H1 (cell line): ENCODE data around the gene OTUD6A. TPM values are rescaled to one million over a fixed set of nuclear protein-coding genes. Genes with fewer than 3 reads are reported as not detected.
A peak's percentile ranks its signal among the peaks of the same experiment; 100 is the strongest.
"Not testable (repeated sequence)": the region's sequence is repeated elsewhere in the genome, so short reads cannot be mapped to it uniquely, and the experiment has no call there.

Experiments used
- CTCF ChIA-PET: fragments of 300-600 bp; sonication (Branson Sonifier 250); formaldehyde crosslinking; loops from one replicate; lab custom pipeline; 2021; ENCODE audit not compliant: partially characterized antibody; lab: Charles Lee
- POLR2A ChIA-PET: fragments of 300-600 bp; sonication (Branson Sonifier 250); formaldehyde crosslinking; loops from one replicate; lab custom pipeline; 2021; ENCODE audit warnings: inconsistent platforms; ENCODE audit not compliant: partially characterized antibody; lab: Charles Lee
- DNase-seq, 2 experiments: peaks; one replicate each; pipeline versions ENCODE4 v3.0.0 to v3.0.0-alpha.2; 2010 to 2022; ENCODE audit warnings: low spot score in 2 of 2, low read depth in 1 of 2, mixed read lengths in 1 of 2
- FAIRE-seq: peaks from 2 replicates; lab custom pipeline; 2011; peaks lifted over from hg19 to GRCh38; lab: Jason Lieb, UNC
- H2AFZ ChIP-seq: 2 replicates; pipeline ENCODE4 v1.8.1; 2012; ENCODE audit warnings: low read length, inconsistent platforms
- H2AK5ac ChIP-seq: 2 replicates; pipeline ENCODE4 v1.6.1; 2013; ENCODE audit warnings: low read depth, low read length
- H2BK120ac ChIP-seq: replicated peaks from 2 replicates; pipeline ENCODE3; 2013; ENCODE audit warnings: low read depth, low read length, inconsistent platforms
- H2BK12ac ChIP-seq: 2 replicates; pipeline ENCODE4 v1.6.1; 2013; ENCODE audit warnings: low read depth, low read length
- H2BK15ac ChIP-seq: 2 replicates; pipeline ENCODE4 v1.6.1; 2013; ENCODE audit warnings: low read length
- H2BK20ac ChIP-seq: 2 replicates; pipeline ENCODE4 v1.6.1; 2013; ENCODE audit warnings: low read length
- H2BK5ac ChIP-seq: 2 replicates; pipeline ENCODE4 v1.6.1; 2013; ENCODE audit warnings: low read depth, low read length
- H3K14ac ChIP-seq: 2 replicates; pipeline ENCODE4 v1.6.1; 2013; ENCODE audit warnings: inconsistent platforms; ENCODE audit not compliant: insufficient read length
- H3K18ac ChIP-seq: 2 replicates; pipeline ENCODE4 v1.6.1; 2013; ENCODE audit warnings: low read length; ENCODE audit errors: extremely low read depth
- H3K23ac ChIP-seq: 2 replicates; pipeline ENCODE4 v1.6.1; 2013; ENCODE audit warnings: inconsistent platforms; ENCODE audit not compliant: insufficient read length
- H3K23me2 ChIP-seq: 2 replicates; pipeline ENCODE4 v1.6.1; 2013; ENCODE audit warnings: low read depth, low read length
- H3K27ac ChIP-seq: 2 replicates; pipeline ENCODE4 v1.6.1; 2011; ENCODE audit warnings: low read depth, low read length, inconsistent platforms
- H3K27me3 ChIP-seq, 4 experiments: replicated peaks in 1 of 4; 1 replicate in 1 of 4; 2 replicates in 3 of 4; pipeline versions ENCODE4 v1.6.1 to v1.8.1; 2011 to 2013; ENCODE audit warnings: low read length in 3 of 4, mild to moderate bottlenecking in 3 of 4, inconsistent platforms in 2 of 4, mixed read lengths in 2 of 4, moderate library complexity in 1 of 4; ENCODE audit not compliant: control insufficient read depth in 3 of 4, insufficient read depth in 3 of 4; ENCODE audit errors: extremely low read depth in 1 of 4
- H3K36me3 ChIP-seq, 4 experiments: 2 replicates each; pipeline versions ENCODE4 v1.6.1 to v1.8.1; 2011 to 2013; ENCODE audit warnings: mild to moderate bottlenecking in 4 of 4, low read length in 3 of 4, moderate library complexity in 2 of 4, control low read depth in 1 of 4, inconsistent platforms in 1 of 4; ENCODE audit not compliant: insufficient read depth in 4 of 4, control insufficient read depth in 2 of 4
- H3K4ac ChIP-seq: replicated peaks from 2 replicates; pipeline ENCODE3; 2013; ENCODE audit warnings: low read length, low read depth, mixed read lengths, inconsistent platforms; ENCODE audit not compliant: insufficient read length
- H3K4me1 ChIP-seq, 4 experiments: replicated peaks in 1 of 4; 1 replicate in 1 of 4; 2 replicates in 3 of 4; pipeline versions ENCODE4 v1.6.1 to v1.8.1; 2011 to 2013; ENCODE audit warnings: low read length in 3 of 4, inconsistent platforms in 2 of 4, mixed read lengths in 1 of 4; ENCODE audit not compliant: insufficient read depth in 4 of 4, control insufficient read depth in 3 of 4
- H3K4me2 ChIP-seq, 2 experiments: 2 replicates each; pipeline versions ENCODE4 v1.6.1 to v1.8.1; 2011 to 2013; ENCODE audit warnings: low read depth in 2 of 2, low read length in 2 of 2, control low read depth in 1 of 2, inconsistent platforms in 1 of 2, mild to moderate bottlenecking in 1 of 2; ENCODE audit not compliant: insufficient read depth in 1 of 2
- H3K4me3 ChIP-seq, 4 experiments: fragments of 200-600, 300-600 bp in 1 of 4; sonication (generic), shearing (Covaris generic), sonication (Bioruptor Twin) in 1 of 4; 2 replicates each; pipeline versions ENCODE4 v1.5.1 to v1.8.1; 2011 to 2016; ENCODE audit warnings: low read length in 4 of 4, low read depth in 3 of 4, control low read depth in 2 of 4, inconsistent platforms in 2 of 4, mild to moderate bottlenecking in 2 of 4, mixed read lengths in 1 of 4, moderate library complexity in 1 of 4; ENCODE audit not compliant: insufficient read depth in 2 of 4; ENCODE audit errors: extremely low read depth in 1 of 4
- H3K56ac ChIP-seq: replicated peaks from 2 replicates; pipeline ENCODE3; 2013; ENCODE audit warnings: low read depth, mild to moderate bottlenecking, mixed read lengths, low read length, inconsistent platforms; ENCODE audit not compliant: insufficient read length
- H3K79me1 ChIP-seq: 2 replicates; pipeline ENCODE4 v1.6.1; 2013; ENCODE audit warnings: low read depth, low read length, control low read depth
- H3K79me2 ChIP-seq, 2 experiments: 2 replicates each; pipeline versions ENCODE4 v1.6.1 to v1.8.1; 2012 to 2013; ENCODE audit warnings: low read length in 2 of 2, mild to moderate bottlenecking in 2 of 2, inconsistent platforms in 1 of 2; ENCODE audit not compliant: insufficient read depth in 2 of 2, control insufficient read depth in 1 of 2
- H3K9ac ChIP-seq, 4 experiments: replicated peaks in 1 of 4; 1 replicate in 1 of 4; 2 replicates in 3 of 4; pipeline versions ENCODE4 v1.6.1 to v1.8.1; 2011 to 2013; ENCODE audit warnings: low read depth in 3 of 4, low read length in 3 of 4, control low read depth in 2 of 4, mild to moderate bottlenecking in 2 of 4, moderate library complexity in 2 of 4, inconsistent platforms in 1 of 4; ENCODE audit errors: extremely low read depth in 1 of 4
- H3K9me3 ChIP-seq, 2 experiments: 2 replicates each; pipeline versions ENCODE4 v1.6.1 to v1.8.1; 2012 to 2013; ENCODE audit warnings: mild to moderate bottlenecking in 2 of 2, moderate library complexity in 2 of 2, control low read depth in 1 of 2, inconsistent platforms in 1 of 2, low read depth in 1 of 2, low read length in 1 of 2, mixed read lengths in 1 of 2; ENCODE audit not compliant: insufficient read depth in 2 of 2
- H4K20me1 ChIP-seq, 2 experiments: replicated peaks in 1 of 2; 2 replicates each; pipeline versions ENCODE3 to v1.8.1; 2011 to 2013; ENCODE audit warnings: inconsistent platforms in 2 of 2, low read length in 2 of 2, mild to moderate bottlenecking in 1 of 2; ENCODE audit not compliant: insufficient read depth in 2 of 2, control insufficient read depth in 1 of 2
- H4K5ac ChIP-seq: 2 replicates; pipeline ENCODE4 v1.6.1; 2013; ENCODE audit warnings: low read length, low read depth, mixed read lengths, inconsistent platforms; ENCODE audit not compliant: insufficient read length
- H4K8ac ChIP-seq: 2 replicates; pipeline ENCODE4 v1.8.0; 2013; ENCODE audit warnings: mild to moderate bottlenecking, moderate library complexity, low read length, inconsistent platforms; ENCODE audit not compliant: insufficient read depth; ENCODE audit errors: extremely low read depth
- H4K91ac ChIP-seq: replicated peaks from 2 replicates; pipeline ENCODE3; 2013; ENCODE audit warnings: low read length, mixed read lengths, inconsistent platforms; ENCODE audit not compliant: insufficient read length
- WGBS, 2 experiments: shearing (Covaris generic) in 1 of 2; methylation state at CpG; one replicate each; pipeline versions ENCODE4 v1.1.6 to v1.1.7; 2013 to 2015; ENCODE audit warnings: low lambda C conversion rate in 2 of 2, mixed read lengths in 2 of 2, inconsistent platforms in 1 of 2, low coverage in 1 of 2, missing lambda C conversion rate in 1 of 2; ENCODE audit not compliant: insufficient replicate concordance in 2 of 2, insufficient coverage in 1 of 2, insufficient read length in 1 of 2; ENCODE audit errors: extremely low coverage in 1 of 2, missing lambda C conversion rate in 1 of 2; 5-methylcytosine and 5-hydroxymethylcytosine counted together
- microRNA-seq, 2 experiments: library from miRNA; unstranded; fragments of <30 nt; microRNA quantifications; one replicate each; pipeline versions ENCODE4 to v1.2.0, GENCODE V29; 2016 to 2020; ENCODE audit warnings: borderline microRNAs expressed in 2 of 2, borderline number of aligned reads in 2 of 2, borderline replicate concordance in 1 of 2
- polyA plus RNA-seq, 7 experiments: library from polyadenylated mRNA; depleted of rRNA in 3 of 7; stranded (reverse) in 5 of 7; unstranded in 2 of 7; fragments of >200 nt in 5 of 7; fragments of 200-250 nt in 2 of 7; gene quantifications; 1 replicate in 5 of 7; 2 replicates in 1 of 7; 4 replicates in 1 of 7; pipeline versions ENCODE4 v1.2.1 to v1.2.3, GENCODE V29; 2011 to 2013; ENCODE audit warnings: missing spikeins in 2 of 7, mixed read lengths in 2 of 7
- small RNA-seq: library from polyadenylated mRNA; stranded (forward); fragments of <200 nt; extraction: miRNeasy Mini kit (QIAGEN cat#:217004); gene quantifications from one replicate; pipeline ENCODE3, GENCODE V24; 2013; ENCODE audit not compliant: insufficient read depth
- total RNA-seq: library from RNA; stranded (reverse); fragmentation: NEBNext Ultra II Directional; extraction: Animal tissue kit (Norgen Biotek cat#: 25700); gene quantifications from 2 replicates; pipeline ENCODE4 v1.2.1, GENCODE V29; 2021

Gene OTUD6A
- total and polyA plus RNA-seq, 2 of the 8 experiments (the other 6 are each of a cell fraction or from before 2014, with no cell fraction given): 0.09 to 0.17 TPM

- H3K4me2 ChIP-seq, H3K27me3 ChIP-seq, H3K23me2 ChIP-seq, H2BK15ac ChIP-seq, H3K36me3 ChIP-seq, H4K91ac ChIP-seq, H3K4ac ChIP-seq, H2AFZ ChIP-seq, H3K56ac ChIP-seq, H3K4me3 ChIP-seq, H2AK5ac ChIP-seq, H3K14ac ChIP-seq, H2BK12ac ChIP-seq, H3K9ac ChIP-seq, H3K18ac ChIP-seq, DNase-seq, H3K23ac ChIP-seq, H4K20me1 ChIP-seq, H2BK120ac ChIP-seq, H2BK20ac ChIP-seq, H4K8ac ChIP-seq, FAIRE-seq, H3K27ac ChIP-seq, H2BK5ac ChIP-seq, H3K4me1 ChIP-seq, H4K5ac ChIP-seq, CTCF ChIA-PET, H3K79me1 ChIP-seq, H3K79me2 ChIP-seq, H3K9me3 ChIP-seq, POLR2A ChIA-PET: not testable (repeated sequence)
- WGBS, 2 experiments: 90% methylated on average over 3 of the region's 4 CpGs; no CpG with 5 or more reads in 1 of the 2 experiments
Measured at GRCh38 chrX:70111436-70112026, 49.3 kb downstream of the OTUD6A start.

Small RNAs within 50 kb of the gene (microRNA-seq; reads per million reads assigned to microRNA genes)
- gene MIR676: 4.1 to 6.0 reads per million in 2 experiments

Small RNAs within 50 kb of the gene (small RNA-seq; reads per million reads assigned to genes)
- gene MIR676: 60.9 reads per million, percentile 97 among the genes with 10 or more reads in this experiment

Other genes starting within 250 kb of the OTUD6A start
- not detected in 2 replicates for gene AWAT2, start 12.5 kb upstream of the OTUD6A start, total RNA-seq
- gene AWAT2, start 12.5 kb upstream of the OTUD6A start, polyA plus RNA-seq (2011; rRNA removed): not detected in 2 replicates
- 40.5 and 45.4 TPM in 2 replicates for gene IGBP1, start 71.0 kb downstream of the OTUD6A start, total RNA-seq
- gene IGBP1, start 71.0 kb downstream of the OTUD6A start, polyA plus RNA-seq (2011; rRNA removed): 28.0 and 41.3 TPM in 2 replicates
- gene DGAT2L6, start 115.0 kb downstream of the OTUD6A start, total RNA-seq: not detected in 2 replicates
- not detected in 2 replicates for gene DGAT2L6, start 115.0 kb downstream of the OTUD6A start, polyA plus RNA-seq (2011; rRNA removed)
- not detected in 2 replicates for gene AWAT1, start 172.2 kb downstream of the OTUD6A start, total RNA-seq
- gene AWAT1, start 172.2 kb downstream of the OTUD6A start, polyA plus RNA-seq (2011; rRNA removed): not detected in 2 replicates
- gene P2RY4, start 197.7 kb downstream of the OTUD6A start, total RNA-seq: not detected in 2 replicates
- 0.38 and 0.55 TPM in 2 replicates for gene P2RY4, start 197.7 kb downstream of the OTUD6A start, polyA plus RNA-seq (2011; rRNA removed)
- not detected in 2 replicates for gene ARR3, start 205.9 kb downstream of the OTUD6A start, total RNA-seq
- not detected in 2 replicates for gene ARR3, start 205.9 kb downstream of the OTUD6A start, polyA plus RNA-seq (2011; rRNA removed)
- gene RAB41, start 219.7 kb downstream of the OTUD6A start, total RNA-seq: not detected in 2 replicates
- gene RAB41, start 219.7 kb downstream of the OTUD6A start, polyA plus RNA-seq (2011; rRNA removed): not detected in 2 replicates
- 29.1 and 31.5 TPM in 2 replicates for gene PDZD11, start 227.5 kb downstream of the OTUD6A start, total RNA-seq
- 37.6 and 55.9 TPM in 2 replicates for gene PDZD11, start 227.5 kb downstream of the OTUD6A start, polyA plus RNA-seq (2011; rRNA removed)
- gene KIF4A, start 227.6 kb downstream of the OTUD6A start, total RNA-seq: 35.7 and 36.6 TPM in 2 replicates
- 8.4 and 10.9 TPM in 2 replicates for gene KIF4A, start 227.6 kb downstream of the OTUD6A start, polyA plus RNA-seq (2011; rRNA removed)